HG03439 (cell line): ENCODE measurements around the gene CDH11.

Experiments
- ATAC-seq: cut with Tn5 transposase; IDR thresholded peaks from one replicate; pipeline ENCODE4 v1.9.1; 2021; ENCODE audit warnings: mild to moderate bottlenecking, moderate library complexity; ENCODE audit not compliant: unreplicated experiment

The CDH11 gene

GRCh38 chr16:65071433-65072311 is 50.2 kb downstream of the CDH11 start:
- ATAC-seq: no peak

DNA sequence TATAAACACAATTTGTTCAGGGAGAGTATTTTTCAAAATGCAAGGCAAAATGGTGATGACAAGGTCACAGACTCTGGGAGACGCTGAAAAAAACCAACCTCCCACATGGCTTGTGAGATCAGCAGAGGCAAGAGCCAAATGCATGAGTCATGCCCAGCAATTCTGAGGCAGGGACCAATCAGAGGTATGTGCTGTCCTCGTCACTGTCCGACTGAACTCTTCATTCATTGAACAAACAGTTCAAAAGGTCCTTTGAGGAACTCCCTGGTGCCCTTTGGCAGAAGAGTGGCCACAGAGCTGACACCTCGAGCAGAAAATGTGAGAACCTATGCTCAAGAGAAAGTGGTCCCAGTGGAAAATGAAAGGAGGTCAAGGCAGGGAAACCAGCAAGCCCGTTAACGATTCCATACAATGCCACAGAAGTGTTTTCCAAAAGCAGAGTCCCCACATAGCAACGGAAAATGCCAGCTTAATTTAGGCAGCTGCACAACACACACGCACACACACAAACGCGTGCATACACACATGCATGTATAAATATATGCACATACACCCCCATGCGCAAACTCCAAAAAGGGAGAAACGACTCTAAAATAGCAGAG is 50.9 kb downstream of the CDH11 start:
- ATAC-seq: no peak

DNA sequence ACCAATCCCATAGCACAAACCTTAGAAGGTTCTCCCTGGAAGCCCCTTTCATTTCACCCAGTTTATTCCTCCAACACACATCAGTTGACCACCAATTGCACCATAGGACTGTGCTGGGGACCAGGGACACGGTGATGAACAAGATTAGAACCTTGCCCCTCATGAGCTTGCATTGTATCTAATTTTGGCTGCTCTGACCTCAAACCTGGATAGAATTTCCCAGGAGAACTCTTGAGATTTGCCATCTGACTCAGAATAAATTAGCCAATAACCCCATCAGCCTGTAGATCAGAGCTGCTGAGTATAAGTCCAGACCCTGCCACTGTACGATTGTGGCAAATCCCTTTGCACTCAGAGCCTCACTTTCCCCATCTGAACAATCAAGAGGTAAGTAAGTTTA is 52.1 kb downstream of the CDH11 start:
- no peak for ATAC-seq

- no peak for ATAC-seq
Observed at GRCh38 chr16:65069065-65069464, 52.8 kb downstream of the CDH11 start.

- ATAC-seq: no peak
Observed at GRCh38 chr16:65068151-65068740, 53.6 kb downstream of the CDH11 start.

DNA sequence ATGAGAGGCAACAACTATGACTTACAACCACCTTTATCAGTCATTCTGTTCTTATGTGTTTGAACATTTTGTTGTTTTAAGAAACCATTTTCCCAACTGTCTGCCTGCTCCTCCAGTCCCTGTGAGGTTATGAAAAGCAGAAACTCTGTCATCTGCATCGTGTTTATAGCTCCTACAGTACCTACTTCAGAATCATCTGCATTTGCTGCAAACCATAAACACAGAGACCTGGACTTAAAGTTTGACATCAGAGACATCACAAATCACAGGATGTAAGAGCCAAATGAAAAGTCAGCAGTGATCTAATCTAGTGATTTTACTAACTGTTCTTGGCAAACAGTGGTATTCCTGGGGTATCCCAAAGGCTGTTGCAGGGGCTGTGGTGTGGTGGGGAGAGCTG is 55.2 kb downstream of the CDH11 start:
- no peak for ATAC-seq

DNA sequence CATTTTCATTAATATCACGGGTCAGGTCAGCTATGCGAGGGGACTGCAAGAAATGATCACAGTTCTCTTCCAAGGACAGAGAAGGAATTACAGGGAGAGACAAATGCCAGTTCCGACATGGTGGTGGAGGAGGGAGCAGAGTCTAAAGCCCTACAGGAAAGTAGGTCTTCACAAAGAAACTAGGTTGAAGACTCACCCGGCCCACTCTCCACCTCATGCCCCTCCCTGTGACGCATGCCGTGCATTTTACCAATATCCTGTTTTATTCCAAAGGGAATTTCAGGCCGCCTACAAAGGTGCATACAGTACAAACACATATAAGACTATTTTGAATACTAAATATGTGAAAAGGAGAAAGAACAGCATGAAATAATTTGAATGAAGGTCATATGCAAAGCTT is 56.8 kb downstream of the CDH11 start:
- no peak for ATAC-seq

DNA sequence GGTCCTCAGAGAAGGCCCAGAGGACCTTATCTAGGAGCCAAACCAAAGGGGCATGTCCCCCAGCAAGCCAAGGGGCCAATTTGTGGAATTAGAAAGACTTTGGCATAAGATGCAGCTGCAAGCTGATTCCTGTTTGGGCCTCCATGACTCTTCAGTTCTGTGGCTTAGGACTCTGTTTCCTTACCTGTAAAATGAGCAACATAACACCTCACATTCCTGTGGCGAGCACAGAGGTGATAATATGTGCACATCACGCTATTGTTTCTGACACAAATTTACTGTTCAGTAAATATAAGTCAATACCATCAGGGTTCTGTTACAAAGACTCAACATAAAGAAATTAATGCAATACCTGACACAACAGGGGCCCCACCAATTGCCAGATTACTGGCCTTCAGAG is 57.7 kb downstream of the CDH11 start:
- ATAC-seq: no peak

DNA sequence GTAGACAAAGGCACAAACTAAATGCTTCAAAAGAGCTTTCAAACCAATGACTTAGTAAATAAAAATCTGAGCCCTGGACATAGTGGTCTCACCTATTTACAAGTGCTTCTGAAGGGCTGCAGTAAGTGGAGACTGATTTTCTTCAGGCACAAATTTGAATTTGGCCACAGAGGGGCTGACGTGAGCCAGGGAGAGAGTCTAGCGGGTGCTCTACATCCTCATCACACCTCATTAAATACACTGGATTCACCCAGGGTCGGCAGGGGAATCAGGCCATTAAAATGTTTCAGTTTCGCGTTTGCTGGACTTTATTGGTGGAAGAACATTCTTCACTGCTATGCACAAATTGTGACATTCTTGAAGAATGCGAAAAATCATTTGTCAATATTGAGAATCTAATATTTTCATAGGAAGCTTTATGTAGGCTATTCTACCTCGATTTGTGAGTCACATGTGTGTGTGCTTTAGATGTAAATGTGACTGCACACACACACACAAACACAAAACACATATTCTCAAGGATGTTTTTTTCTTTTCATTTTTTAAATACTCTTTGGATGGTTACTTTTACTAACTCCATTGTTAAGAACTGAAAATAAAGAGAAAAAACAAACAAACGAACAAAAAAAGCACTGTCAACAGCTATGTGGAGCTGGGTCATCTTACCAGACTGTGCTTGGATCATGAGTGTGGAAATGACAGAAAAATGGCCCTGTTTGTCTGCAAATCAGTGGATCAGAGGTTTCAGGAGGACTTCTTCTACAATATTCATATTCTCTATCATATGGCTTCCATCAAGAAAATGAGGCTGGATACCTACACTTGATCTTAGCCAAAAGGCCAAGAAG is 58.9 kb downstream of the CDH11 start:
- no peak for ATAC-seq

DNA sequence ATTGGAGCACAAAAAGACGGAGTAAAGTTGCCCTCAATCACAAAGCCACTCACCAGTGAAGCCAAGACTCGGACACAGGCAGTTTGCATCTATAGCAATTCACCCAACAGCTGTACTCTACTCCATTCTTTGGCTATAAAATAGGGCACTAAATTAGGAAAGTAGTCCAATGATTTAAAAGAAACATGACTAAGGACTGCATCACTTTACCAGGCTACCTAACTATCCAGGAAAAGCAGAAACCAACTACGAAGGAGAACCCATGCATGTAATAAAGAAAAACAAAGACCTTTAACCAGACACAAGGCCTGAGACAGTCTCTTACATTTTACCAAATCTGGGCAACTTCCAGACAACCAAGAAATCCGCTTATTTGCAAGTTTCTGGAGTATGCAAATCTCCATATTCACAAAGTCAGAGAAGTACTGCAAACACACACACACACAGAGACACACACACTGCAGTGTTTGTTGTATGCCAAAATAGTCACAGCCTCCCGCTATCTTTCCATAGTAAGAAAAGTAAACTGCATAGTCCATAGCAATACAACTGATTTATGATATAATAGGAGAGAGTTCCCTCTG is 59.8 kb downstream of the CDH11 start:
- ATAC-seq: no peak

DNA sequence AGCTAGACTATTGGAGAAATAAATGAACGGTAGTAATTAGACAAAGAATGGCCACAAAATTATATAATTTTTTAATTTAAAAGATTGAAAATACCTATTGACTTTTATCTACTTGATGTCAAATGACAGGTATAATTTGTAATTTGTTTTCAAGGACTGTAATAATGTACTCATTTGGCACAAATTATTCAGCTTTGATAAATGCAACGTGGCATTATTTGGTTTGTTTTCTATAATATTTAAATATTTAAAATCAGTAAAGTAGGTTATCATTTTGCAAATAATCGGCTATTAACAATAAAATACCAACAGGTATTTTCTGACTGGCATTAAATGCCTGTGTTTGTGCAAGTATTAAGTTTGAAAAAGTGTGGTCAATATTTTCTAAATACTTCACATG is 60.6 kb downstream of the CDH11 start:
- no peak for ATAC-seq

- ATAC-seq: no peak
Observed at GRCh38 chr16:65059406-65059980, 62.4 kb downstream of the CDH11 start.

GRCh38 chr16:65057184-65057583 is 64.7 kb downstream of the CDH11 start:
- no peak for ATAC-seq

DNA sequence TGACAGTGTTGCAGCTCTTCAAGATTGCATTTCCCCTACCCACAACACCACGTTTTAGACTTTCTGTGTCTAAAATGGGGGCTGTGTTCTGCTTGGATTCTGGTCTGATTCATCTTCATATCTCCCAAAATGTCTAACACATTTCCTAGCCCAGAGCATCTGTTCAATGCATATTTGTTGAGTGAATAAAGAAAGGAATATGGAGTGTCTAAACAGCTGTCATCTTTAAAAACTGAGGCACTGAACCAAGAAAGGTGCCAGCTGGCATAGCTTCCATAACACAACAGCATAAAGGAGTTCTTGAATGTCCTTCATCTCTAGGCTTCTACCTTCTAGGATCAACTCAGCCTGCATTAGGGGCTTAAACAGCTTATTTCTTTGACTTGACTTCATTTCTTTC is 67.4 kb downstream of the CDH11 start:
- no peak for ATAC-seq

DNA sequence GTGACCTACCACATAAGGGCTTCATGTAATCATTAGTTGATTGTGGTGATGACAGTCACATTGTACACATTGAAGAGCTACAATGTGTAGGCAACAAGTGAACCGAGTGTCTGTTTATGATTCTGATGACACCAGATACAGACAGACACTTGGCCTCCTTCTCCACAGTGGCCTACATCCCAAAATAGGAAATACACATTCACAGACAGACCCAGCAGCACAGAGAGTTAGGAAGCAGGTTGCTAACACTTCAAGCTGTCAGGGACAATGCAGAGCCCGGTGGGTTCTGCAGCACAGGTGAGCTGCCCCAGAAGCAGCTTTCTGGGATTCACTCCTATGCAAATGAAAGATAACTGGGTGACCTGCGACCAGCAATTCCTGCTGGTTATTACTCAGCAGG is 72.2 kb downstream of the CDH11 start:
- no peak for ATAC-seq

GRCh38 chr16:65045961-65046360 is 75.9 kb downstream of the CDH11 start:
- ATAC-seq: no peak

DNA sequence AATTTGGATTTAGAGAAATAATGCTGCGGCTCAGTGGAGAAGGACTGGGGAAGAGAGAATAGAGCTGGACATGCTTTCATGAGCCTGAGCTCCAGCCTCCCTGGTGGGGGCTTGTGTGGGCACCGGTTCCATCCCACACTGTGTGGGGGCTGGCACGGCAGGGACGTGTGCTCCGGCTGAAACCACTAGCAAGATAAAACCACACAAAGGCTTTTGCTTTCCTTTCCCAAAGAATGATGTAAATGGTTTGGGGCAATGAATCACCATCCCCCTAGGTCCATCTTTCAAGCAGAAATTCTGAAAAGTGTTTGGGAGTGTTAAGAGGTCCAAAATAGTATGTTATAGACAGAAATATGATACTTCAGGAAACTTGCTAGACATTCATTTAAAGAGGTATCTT is 77.0 kb downstream of the CDH11 start:
- ATAC-seq: no peak

DNA sequence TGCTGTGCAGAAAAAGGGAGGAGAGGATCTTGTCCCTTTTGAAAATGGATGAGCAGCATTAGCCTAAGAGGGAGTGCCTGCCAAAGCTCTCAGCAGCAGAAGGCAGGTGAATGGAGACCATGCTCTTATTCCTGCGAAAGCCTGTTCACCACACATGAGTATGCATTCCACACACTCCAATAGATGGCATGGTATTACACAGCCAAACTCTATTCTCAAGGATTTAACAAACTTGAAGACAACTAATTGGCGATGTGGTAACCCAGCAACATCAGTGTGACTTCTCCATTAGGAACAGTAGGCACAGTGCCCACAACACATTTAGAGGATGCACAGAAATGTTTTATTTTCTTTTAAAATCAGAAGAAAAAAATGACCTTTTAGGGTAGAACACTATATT is 77.8 kb downstream of the CDH11 start:
- no peak for ATAC-seq

GRCh38 chr16:65042438-65043365 is 79.2 kb downstream of the CDH11 start:
- no peak for ATAC-seq

- ATAC-seq: no peak
Observed at GRCh38 chr16:65041667-65042066, 80.2 kb downstream of the CDH11 start.
